NB4 (cell line): ENCODE measurements around the gene TEX44.

Source experiments
- DNase-seq: peaks from one replicate; pipeline ENCODE4 v3.0.0; 2010; ENCODE audit warnings: low read depth
- H3K4me3 ChIP-seq: one replicate; pipeline ENCODE4 v1.5.1; 2011; ENCODE audit warnings: mild to moderate bottlenecking, low read depth, low read length, moderate library complexity
- CTCF ChIP-seq: IDR thresholded peaks from one replicate; pipeline ENCODE4 v1.5.1; 2012; ENCODE audit warnings: low read depth, low read length
- MAX ChIP-seq: IDR thresholded peaks from 2 replicates; pipeline ENCODE4 v1.6.1; 2011; ENCODE audit warnings: low read depth, low read length
- MYC ChIP-seq: IDR thresholded peaks from 2 replicates; pipeline ENCODE4 v1.6.1; 2011; ENCODE audit warnings: low read depth, low read length
- POLR2A ChIP-seq: IDR thresholded peaks from 2 replicates; pipeline ENCODE4 v1.6.1; 2011; ENCODE audit warnings: mild to moderate bottlenecking; ENCODE audit not compliant: insufficient read length; ENCODE audit errors: extremely low read depth

Gene TEX44

DNA sequence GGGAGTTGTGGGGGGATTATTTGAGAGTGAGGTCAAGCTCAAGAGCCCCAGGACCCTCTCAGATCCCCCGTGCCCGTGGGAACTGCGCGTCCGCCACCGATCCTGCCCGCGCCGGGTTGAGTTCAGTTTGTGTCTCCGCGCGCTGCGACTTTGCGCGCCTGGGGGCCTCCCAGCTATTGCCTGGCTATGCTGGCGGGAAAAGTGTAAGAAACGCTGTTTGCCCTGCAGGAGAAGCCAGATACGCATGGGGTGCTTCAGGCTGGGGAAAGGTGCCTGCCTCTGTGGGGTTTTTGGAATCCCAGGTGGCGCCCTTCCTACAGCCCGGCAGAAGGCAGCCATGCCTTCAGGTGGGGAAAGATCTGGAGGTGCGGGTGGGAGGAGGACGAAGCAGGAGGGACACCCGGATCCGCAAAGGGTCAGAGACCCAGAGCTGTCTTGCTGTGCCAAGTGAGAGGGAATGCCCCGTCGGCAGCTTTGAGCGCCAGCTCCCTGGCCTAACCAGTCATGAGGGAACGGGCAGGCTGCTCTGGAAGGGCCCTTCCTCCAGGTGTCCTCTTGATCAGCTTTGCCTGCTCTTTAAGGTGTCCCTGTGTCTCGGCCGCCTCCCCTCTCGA is 22.5 kb downstream of the TEX44 start:
- peak overlapping the region; percentile 67 for H3K4me3 ChIP-seq
- DNase-seq = no peak
- TF ChIP-seq POLR2A (no peak), CTCF (no peak), MYC (no peak), MAX (no peak)

GRCh38 chr2:231616296-231616695 is 23.6 kb downstream of the TEX44 start:
- DNase-seq = no peak
- H3K4me3 ChIP-seq = no peak overlapping the region
- no peak for TF ChIP-seq MAX
- no peak for TF ChIP-seq POLR2A
- TF ChIP-seq CTCF = no peak

GRCh38 chr2:231617059-231617926 is 24.6 kb downstream of the TEX44 start:
- TF ChIP-seq POLR2A (no peak), MYC (no peak), CTCF (no peak)
- no peak overlapping the region for H3K4me3 ChIP-seq
- DNase-seq = peak; percentile 59

- H3K4me3 ChIP-seq = no peak overlapping the region
- DNase-seq = no peak
Observed at GRCh38 chr2:231621051-231621879, 28.6 kb downstream of the TEX44 start.

GRCh38 chr2:231622963-231623362 is 30.3 kb downstream of the TEX44 start:
- TF ChIP-seq POLR2A (no peak), MAX (no peak), CTCF (no peak), MYC (no peak)
- no peak overlapping the region for H3K4me3 ChIP-seq
- no peak for DNase-seq

More at GRCh38 chr2:231621051-231621879, 28.6 kb downstream of the TEX44 start:
- TF ChIP-seq MYC (no peak), CTCF (no peak), POLR2A (no peak), MAX (no peak)
